GM23248 (cell line): ENCODE measurements around the gene CACNA2D2.

ENCODE experiments used
- EZH2 ChIP-seq: fragments of 200-600 bp; sonication (generic); IDR thresholded peaks from 2 replicates; pipeline ENCODE4 v1.6.1; 2018; ENCODE audit warnings: antibody characterized with exemption, mild to moderate bottlenecking; ENCODE audit not compliant: insufficient read depth, poor library complexity, severe bottlenecking
- EZH2phosphoT487 ChIP-seq: fragments of 200-600 bp; sonication (generic); IDR thresholded peaks from 2 replicates; pipeline ENCODE4 v1.6.1; 2018; ENCODE audit warnings: antibody characterized with exemption, moderate library complexity, mild to moderate bottlenecking, low read depth; ENCODE audit not compliant: insufficient read depth

GRCh38 chr3:50327943-50328691 is 175.3 kb downstream of the CACNA2D2 start, which contains the start of gene TUSC2:
- TF ChIP-seq EZH2 (no peak), EZH2phosphoT487 (no peak)
